K562 (cell line): ENCODE results near the gene LYST.

Experiments
- BRD4 ChIP-seq: fragments of 200-600 bp; sonication (generic); IDR thresholded peaks from 2 replicates; pipeline ENCODE4 v1.6.1; 2017; ENCODE audit warnings: inconsistent platforms
- CREB1 ChIP-seq, 2 experiments: sonication (generic) in 1 of 2; formaldehyde crosslinking in 1 of 2; IDR thresholded peaks; 2 replicates each; pipeline versions ENCODE4 v1.6.1 to v1.8.0; 2012 to 2022; ENCODE audit warnings: inconsistent platforms in 1 of 2, mild to moderate bottlenecking in 1 of 2, missing genetic modification reagents in 1 of 2, moderate library complexity in 1 of 2
- NR2C2 ChIP-seq, 2 experiments: fragments of 200-800 bp in 1 of 2; sonication (Bioruptor generic) in 1 of 2; sonication (generic) in 1 of 2; formaldehyde crosslinking in 1 of 2; IDR thresholded peaks; 2 replicates each; pipeline versions ENCODE4 v1.6.1 to v1.8.0; 2016 to 2022; ENCODE audit warnings: mild to moderate bottlenecking in 1 of 2, missing compliant biosample characterization in 1 of 2, missing genetic modification characterization in 1 of 2, missing genetic modification reagents in 1 of 2
- SNIP1 ChIP-seq: fragments of 450-650 bp; IDR thresholded peaks from 2 replicates; pipeline ENCODE4 v1.7.1; 2017; ENCODE audit warnings: low read depth, mild to moderate bottlenecking
- TF ChIP-seq, protein P1 (sequence below): sonication (generic); formaldehyde crosslinking; IDR thresholded peaks from 2 replicates; pipeline ENCODE4 v1.8.1; 2022; ENCODE audit warnings: missing genetic modification reagents
- TF ChIP-seq, protein P2 (sequence below), 2 experiments: IDR thresholded peaks in 1 of 2; conservative IDR thresholded peaks in 1 of 2; 2 replicates each; pipeline ENCODE4 v1.6.1; 2016; ENCODE audit warnings: low read depth in 2 of 2, mild to moderate bottlenecking in 1 of 2, missing compliant biosample characterization in 1 of 2, missing genetic modification characterization in 1 of 2, moderate library complexity in 1 of 2
- TF ChIP-seq, protein P3 (sequence below): fragments of 450-650 bp; IDR thresholded peaks from 2 replicates; pipeline ENCODE4 v1.6.1; 2017; ENCODE audit warnings: antibody characterized with exemption, mild to moderate bottlenecking
- TF ChIP-seq, protein P4 (sequence below): fragments of 250-450 bp; sonication (Bioruptor Pico); IDR thresholded peaks from 2 replicates; pipeline ENCODE4 v1.5.0; 2020; ENCODE audit warnings: mild to moderate bottlenecking, borderline replicate concordance
- TF ChIP-seq, protein P5 (sequence below): fragments of 250-450 bp; sonication (Bioruptor Pico); IDR thresholded peaks from 2 replicates; pipeline ENCODE4 v1.5.0; 2021
- TF ChIP-seq, protein P6 (sequence below): fragments of 250-450 bp; sonication (Bioruptor Pico); IDR thresholded peaks from 2 replicates; pipeline ENCODE4 v1.8.0; 2022; ENCODE audit warnings: inconsistent platforms, mild to moderate bottlenecking, moderate library complexity, borderline replicate concordance

DNA sequence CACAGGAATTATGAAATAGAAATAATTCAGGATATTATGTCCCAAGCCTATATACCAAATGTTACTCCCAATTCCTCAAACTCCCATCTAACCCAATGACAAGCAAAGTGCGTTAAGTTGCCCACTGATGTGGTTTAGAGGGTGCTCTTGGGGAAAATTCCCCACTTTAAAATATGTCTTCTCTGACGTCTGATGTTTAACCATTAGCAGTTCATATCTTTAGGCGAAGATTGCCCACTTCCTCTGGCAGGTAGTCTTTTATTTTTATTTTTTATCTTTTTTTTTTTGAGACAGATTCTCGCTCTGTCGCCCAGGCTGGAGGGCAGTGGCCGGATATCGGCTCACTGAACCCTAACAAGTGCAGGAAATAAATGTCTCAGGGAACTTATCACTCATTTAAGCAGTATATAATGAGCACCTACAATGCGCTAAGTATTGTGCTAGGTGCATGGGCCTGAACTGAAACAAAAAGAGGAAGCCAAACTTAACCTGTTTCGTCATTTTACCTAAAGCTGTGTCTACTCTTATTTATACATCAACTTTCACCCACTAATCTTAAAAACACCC is 1.3 kb upstream of the LYST start:
- TF ChIP-seq, protein P1, sequence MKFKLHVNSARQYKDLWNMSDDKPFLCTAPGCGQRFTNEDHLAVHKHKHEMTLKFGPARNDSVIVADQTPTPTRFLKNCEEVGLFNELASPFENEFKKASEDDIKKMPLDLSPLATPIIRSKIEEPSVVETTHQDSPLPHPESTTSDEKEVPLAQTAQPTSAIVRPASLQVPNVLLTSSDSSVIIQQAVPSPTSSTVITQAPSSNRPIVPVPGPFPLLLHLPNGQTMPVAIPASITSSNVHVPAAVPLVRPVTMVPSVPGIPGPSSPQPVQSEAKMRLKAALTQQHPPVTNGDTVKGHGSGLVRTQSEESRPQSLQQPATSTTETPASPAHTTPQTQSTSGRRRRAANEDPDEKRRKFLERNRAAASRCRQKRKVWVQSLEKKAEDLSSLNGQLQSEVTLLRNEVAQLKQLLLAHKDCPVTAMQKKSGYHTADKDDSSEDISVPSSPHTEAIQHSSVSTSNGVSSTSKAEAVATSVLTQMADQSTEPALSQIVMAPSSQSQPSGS (CRISPR knock-in tag) = no peak
- TF ChIP-seq BRD4 (no peak), NR2C2 (CRISPR knock-in tag; IDR thresholded peaks at IDR 0.05) (no peak), NR2C2 (tag; IDR thresholded peaks at IDR 0.05) (no peak), SNIP1 (no peak), CREB1 (IDR thresholded peaks at IDR 0.05) (no peak), CREB1 (CRISPR knock-in tag; IDR thresholded peaks at IDR 0.05) (no peak)
- TF ChIP-seq, protein P2, sequence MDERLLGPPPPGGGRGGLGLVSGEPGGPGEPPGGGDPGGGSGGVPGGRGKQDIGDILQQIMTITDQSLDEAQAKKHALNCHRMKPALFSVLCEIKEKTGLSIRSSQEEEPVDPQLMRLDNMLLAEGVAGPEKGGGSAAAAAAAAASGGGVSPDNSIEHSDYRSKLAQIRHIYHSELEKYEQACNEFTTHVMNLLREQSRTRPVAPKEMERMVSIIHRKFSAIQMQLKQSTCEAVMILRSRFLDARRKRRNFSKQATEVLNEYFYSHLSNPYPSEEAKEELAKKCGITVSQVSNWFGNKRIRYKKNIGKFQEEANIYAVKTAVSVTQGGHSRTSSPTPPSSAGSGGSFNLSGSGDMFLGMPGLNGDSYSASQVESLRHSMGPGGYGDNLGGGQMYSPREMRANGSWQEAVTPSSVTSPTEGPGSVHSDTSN (CRISPR knock-in tag; IDR thresholded peaks at IDR 0.05; ENCODE audit: low read depth) = no peak
- TF ChIP-seq, protein P2 (tag; conservative IDR thresholded peaks at IDR 0.05; ENCODE audit: low read depth) = no peak
- TF ChIP-seq, protein P3, sequence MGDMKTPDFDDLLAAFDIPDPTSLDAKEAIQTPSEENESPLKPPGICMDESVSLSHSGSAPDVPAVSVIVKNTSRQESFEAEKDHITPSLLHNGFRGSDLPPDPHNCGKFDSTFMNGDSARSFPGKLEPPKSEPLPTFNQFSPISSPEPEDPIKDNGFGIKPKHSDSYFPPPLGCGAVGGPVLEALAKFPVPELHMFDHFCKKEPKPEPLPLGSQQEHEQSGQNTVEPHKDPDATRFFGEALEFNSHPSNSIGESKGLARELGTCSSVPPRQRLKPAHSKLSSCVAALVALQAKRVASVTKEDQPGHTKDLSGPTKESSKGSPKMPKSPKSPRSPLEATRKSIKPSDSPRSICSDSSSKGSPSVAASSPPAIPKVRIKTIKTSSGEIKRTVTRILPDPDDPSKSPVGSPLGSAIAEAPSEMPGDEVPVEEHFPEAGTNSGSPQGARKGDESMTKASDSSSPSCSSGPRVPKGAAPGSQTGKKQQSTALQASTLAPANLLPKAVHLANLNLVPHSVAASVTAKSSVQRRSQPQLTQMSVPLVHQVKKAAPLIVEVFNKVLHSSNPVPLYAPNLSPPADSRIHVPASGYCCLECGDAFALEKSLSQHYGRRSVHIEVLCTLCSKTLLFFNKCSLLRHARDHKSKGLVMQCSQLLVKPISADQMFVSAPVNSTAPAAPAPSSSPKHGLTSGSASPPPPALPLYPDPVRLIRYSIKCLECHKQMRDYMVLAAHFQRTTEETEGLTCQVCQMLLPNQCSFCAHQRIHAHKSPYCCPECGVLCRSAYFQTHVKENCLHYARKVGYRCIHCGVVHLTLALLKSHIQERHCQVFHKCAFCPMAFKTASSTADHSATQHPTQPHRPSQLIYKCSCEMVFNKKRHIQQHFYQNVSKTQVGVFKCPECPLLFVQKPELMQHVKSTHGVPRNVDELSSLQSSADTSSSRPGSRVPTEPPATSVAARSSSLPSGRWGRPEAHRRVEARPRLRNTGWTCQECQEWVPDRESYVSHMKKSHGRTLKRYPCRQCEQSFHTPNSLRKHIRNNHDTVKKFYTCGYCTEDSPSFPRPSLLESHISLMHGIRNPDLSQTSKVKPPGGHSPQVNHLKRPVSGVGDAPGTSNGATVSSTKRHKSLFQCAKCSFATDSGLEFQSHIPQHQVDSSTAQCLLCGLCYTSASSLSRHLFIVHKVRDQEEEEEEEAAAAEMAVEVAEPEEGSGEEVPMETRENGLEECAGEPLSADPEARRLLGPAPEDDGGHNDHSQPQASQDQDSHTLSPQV = no peak
- TF ChIP-seq, protein P4, sequence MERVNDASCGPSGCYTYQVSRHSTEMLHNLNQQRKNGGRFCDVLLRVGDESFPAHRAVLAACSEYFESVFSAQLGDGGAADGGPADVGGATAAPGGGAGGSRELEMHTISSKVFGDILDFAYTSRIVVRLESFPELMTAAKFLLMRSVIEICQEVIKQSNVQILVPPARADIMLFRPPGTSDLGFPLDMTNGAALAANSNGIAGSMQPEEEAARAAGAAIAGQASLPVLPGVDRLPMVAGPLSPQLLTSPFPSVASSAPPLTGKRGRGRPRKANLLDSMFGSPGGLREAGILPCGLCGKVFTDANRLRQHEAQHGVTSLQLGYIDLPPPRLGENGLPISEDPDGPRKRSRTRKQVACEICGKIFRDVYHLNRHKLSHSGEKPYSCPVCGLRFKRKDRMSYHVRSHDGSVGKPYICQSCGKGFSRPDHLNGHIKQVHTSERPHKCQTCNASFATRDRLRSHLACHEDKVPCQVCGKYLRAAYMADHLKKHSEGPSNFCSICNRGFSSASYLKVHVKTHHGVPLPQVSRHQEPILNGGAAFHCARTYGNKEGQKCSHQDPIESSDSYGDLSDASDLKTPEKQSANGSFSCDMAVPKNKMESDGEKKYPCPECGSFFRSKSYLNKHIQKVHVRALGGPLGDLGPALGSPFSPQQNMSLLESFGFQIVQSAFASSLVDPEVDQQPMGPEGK (CRISPR knock-in tag) = no peak
- TF ChIP-seq, protein P5, sequence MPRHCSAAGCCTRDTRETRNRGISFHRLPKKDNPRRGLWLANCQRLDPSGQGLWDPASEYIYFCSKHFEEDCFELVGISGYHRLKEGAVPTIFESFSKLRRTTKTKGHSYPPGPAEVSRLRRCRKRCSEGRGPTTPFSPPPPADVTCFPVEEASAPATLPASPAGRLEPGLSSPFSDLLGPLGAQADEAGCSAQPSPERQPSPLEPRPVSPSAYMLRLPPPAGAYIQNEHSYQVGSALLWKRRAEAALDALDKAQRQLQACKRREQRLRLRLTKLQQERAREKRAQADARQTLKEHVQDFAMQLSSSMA (CRISPR knock-in tag) = no peak
- TF ChIP-seq, protein P6, sequence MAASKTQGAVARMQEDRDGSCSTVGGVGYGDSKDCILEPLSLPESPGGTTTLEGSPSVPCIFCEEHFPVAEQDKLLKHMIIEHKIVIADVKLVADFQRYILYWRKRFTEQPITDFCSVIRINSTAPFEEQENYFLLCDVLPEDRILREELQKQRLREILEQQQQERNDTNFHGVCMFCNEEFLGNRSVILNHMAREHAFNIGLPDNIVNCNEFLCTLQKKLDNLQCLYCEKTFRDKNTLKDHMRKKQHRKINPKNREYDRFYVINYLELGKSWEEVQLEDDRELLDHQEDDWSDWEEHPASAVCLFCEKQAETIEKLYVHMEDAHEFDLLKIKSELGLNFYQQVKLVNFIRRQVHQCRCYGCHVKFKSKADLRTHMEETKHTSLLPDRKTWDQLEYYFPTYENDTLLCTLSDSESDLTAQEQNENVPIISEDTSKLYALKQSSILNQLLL (CRISPR knock-in tag) = no peak
